ENCODE results near the gene POLR2J2. TPM values are rescaled to one million over a fixed set of nuclear protein-coding genes. Genes with fewer than 3 reads are reported as not detected.
"Not testable (repeated sequence)": the region's sequence is repeated elsewhere in the genome, so short reads cannot be mapped to it uniquely, and the experiment has no call there.

The POLR2J2 gene
- polyA plus RNA-seq, 1 donor (not counting 4 experiments of a cell fraction or from before 2014, with no cell fraction given): 3.1 TPM

DNA sequence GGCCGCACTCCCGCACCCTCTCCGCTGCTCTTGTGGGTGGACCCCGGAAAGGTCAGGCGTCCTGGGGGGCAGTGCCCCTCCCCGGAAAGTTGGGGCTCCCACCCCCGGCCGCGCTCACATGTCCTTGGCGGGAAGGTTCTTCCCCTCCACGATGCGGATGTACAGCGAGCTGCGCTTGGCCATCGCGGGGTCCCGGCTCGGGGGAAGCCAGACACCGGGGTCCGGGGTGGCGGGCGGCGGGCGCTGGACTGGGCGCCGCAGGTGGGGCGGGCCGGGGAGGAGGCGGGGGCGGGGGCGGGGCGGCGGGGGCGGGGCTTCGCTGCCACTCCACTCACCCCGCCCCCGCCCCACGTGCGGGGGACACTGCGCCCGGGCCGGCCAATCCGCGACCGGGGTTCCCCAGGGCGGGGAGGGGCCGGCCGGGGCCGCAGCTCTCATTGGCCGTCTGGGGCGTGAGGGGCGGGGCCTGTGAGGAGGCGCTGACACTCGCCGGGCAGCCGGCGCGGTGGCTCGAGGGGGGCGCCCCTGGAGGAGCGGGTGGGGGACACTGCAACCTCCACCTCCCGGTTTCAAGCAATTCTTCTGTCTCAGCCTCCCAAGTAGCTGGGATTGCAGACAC lies 54.8 kb downstream of the POLR2J2 start, which contains the start of gene RASA4:
Gene RASA4, minus strand, starts transcription at position 250 of the 619 bp plus-strand sequence. Its CDS starts 67 bp downstream, at position 183.
- H3K4me1 ChIP-seq (ENCODE audit: control insufficient read depth, extremely low read depth, insufficient read depth, low read length); H4K20me1 ChIP-seq (ENCODE audit: control insufficient read depth, extremely low read depth, insufficient read depth, low read length); DNase-seq (ENCODE audit: low read depth, low spot score); H3K27ac ChIP-seq (ENCODE audit: control insufficient read depth, insufficient read depth, low read length); H3K4me2 ChIP-seq (ENCODE audit: control insufficient read depth, extremely low read depth, insufficient read depth, low read depth, low read length); H3K9me3 ChIP-seq (ENCODE audit: control insufficient read depth, low read depth, low read length); FAIRE-seq; H3K79me2 ChIP-seq (ENCODE audit: control insufficient read depth, insufficient read depth, low read length); H3K9me1 ChIP-seq (ENCODE audit: control insufficient read depth, extremely low read depth, insufficient read depth, low read length); dilution Hi-C loops (cut with MboI; ENCODE audit: extremely low pct_ligation_motif_present, low sequenced_read_pairs); H3K36me3 ChIP-seq (ENCODE audit: control insufficient read depth in 2 of 2, extremely low read depth in 1 of 2, insufficient read depth in 2 of 2, low read length in 2 of 2); H3K9ac ChIP-seq (ENCODE audit: control insufficient read depth, extremely low read depth, insufficient read depth, low read length); H2AFZ ChIP-seq (ENCODE audit: control insufficient read depth, low read length); H3K27me3 ChIP-seq (ENCODE audit: control insufficient read depth, extremely low read depth, insufficient read depth, low read length): not testable (repeated sequence)
- peak within 1 kb of the TSS in 1 of 3 experiments; percentile 22 for H3K4me3 ChIP-seq (ENCODE audit: control insufficient read depth in 2 of 3, extremely low read depth in 1 of 3, insufficient read depth in 2 of 3, low read depth in 1 of 3, low read length in 3 of 3)

Small RNAs within 50 kb of the gene (small RNA-seq; reads per million reads assigned to genes)
- 0 reads per million in 3 experiments for gene AC105052.3 (ENCODE audit: insufficient read length in 3 of 3, low read depth in 3 of 3, low replicate concordance in 1 of 3)
- 0 reads per million in 3 experiments for gene UPK3BL1 (ENCODE audit: insufficient read length in 3 of 3, low read depth in 3 of 3, low replicate concordance in 1 of 3)

Other genes starting within 250 kb of the POLR2J2 start
- 2.0 to 4.3 TPM (median 4.1 TPM) in 3 replicates for gene ORAI2, start 238.1 kb downstream of the POLR2J2 start, polyA plus RNA-seq
- gene ALKBH4, start 206.8 kb downstream of the POLR2J2 start, polyA plus RNA-seq: 3.1 to 5.5 TPM (median 3.7 TPM) in 3 replicates
- 11.3 to 15.3 TPM (median 14.4 TPM) in 3 replicates for gene LRWD1, start 206.7 kb downstream of the POLR2J2 start, polyA plus RNA-seq
- 65.0 to 71.8 TPM (median 65.9 TPM) in 3 replicates for gene POLR2J, start 192.7 kb downstream of the POLR2J2 start, polyA plus RNA-seq
- 0.45 to 1.2 TPM (median 0.49 TPM) in 3 replicates for gene RASA4B, start 153.9 kb downstream of the POLR2J2 start, polyA plus RNA-seq
- 4.6 to 27.3 TPM (median 6.3 TPM) in 3 replicates for gene UPK3BL2, start 128.0 kb downstream of the POLR2J2 start, polyA plus RNA-seq
- gene SPDYE2, start 120.4 kb downstream of the POLR2J2 start, polyA plus RNA-seq: not detected in 3 replicates
- gene POLR2J3, start 99.1 kb downstream of the POLR2J2 start, polyA plus RNA-seq: 30.0 to 93.6 TPM (median 44.4 TPM) in 3 replicates
- 0.39 to 1.3 TPM (median 1.1 TPM) in 3 replicates for gene RASA4, start 54.9 kb downstream of the POLR2J2 start, polyA plus RNA-seq
- 20.3 to 112 TPM (median 48.2 TPM) in 3 replicates for gene UPK3BL1, start 28.9 kb downstream of the POLR2J2 start, polyA plus RNA-seq
- not detected in 3 replicates for gene SPDYE2B, start 21.3 kb downstream of the POLR2J2 start, polyA plus RNA-seq
- gene FAM185A, start 77.3 kb upstream of the POLR2J2 start, polyA plus RNA-seq: 2.9 to 7.3 TPM (median 4.1 TPM) in 3 replicates
- 0.05 to 0.28 TPM (median 0.20 TPM) in 3 replicates for gene LRRC17, start 241.3 kb upstream of the POLR2J2 start, polyA plus RNA-seq